NCI-H2171 (cell line): Measurements from ENCODE around the gene COL4A5.
"Not testable (repeated sequence)": the region's sequence is repeated elsewhere in the genome, so short reads cannot be mapped to it uniquely, and the experiment has no call there.

Experiments used
- DNase-seq: peaks from one replicate; lab custom pipeline; 2025; lab: John Stamatoyannopoulos, UW

The COL4A5 gene

DNA sequence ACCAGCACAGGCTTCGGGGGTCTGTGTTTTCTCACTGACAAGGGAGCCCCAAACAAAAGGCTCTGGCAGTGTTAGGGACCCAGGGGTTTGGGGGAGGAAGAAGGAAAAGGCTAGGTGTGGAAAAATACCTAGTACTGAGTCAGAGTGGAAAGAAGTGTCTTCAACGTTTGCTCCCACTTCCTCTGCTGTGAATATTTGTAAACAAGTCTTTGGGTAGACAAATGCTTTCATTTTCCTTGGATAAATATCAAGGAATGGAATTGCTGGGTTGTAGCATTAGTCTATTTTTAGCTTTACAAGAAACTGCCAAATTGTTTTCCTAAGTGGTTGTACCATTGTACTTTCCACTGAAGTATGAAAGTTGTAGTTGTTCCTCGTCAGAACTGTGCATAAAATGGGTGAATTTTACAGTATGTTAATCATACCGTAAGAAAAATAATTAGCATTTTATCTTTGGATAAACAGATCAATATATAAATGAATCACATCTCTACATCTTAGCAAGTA is 17.4 kb downstream of the COL4A5 start:
- DNase-seq, result no peak

DNA sequence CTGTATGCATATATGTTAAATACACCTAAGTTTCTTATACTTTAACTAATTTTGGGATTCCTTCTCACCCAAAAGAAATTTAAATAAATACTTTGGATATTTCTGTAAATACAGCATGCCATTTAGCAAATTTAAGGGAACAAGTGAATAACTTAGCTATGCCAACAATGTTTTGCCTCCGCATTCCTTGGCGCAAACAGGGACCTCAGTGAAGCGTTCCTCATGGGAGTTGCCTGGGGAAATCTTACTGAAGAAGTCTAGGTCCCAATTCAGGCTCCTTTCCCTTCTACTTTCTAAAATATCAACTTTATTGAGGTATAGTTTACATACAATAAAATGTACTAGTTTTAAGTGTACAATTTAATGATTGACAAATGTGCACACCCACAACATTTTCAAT is 25.0 kb downstream of the COL4A5 start:
- no peak for DNase-seq

DNA sequence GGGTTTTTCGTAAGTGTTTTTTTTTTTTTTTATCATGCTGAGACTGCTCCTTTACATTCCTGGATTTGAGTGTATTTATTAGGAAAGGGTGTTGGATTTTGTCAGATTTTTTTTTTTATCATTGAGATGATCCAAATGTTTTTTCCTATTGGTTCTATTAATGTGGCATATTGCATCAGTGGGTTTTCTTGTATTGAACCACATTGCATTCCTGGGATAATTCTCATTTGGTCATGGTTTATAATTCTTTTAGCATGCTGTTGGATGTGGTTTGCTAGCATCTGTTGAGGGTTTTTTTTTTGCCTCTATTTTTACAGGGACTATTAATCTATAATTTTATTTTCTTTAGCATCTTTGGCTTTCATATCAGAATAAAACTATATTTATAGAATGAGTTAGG is 28.8 kb downstream of the COL4A5 start:
- no peak for DNase-seq

DNA sequence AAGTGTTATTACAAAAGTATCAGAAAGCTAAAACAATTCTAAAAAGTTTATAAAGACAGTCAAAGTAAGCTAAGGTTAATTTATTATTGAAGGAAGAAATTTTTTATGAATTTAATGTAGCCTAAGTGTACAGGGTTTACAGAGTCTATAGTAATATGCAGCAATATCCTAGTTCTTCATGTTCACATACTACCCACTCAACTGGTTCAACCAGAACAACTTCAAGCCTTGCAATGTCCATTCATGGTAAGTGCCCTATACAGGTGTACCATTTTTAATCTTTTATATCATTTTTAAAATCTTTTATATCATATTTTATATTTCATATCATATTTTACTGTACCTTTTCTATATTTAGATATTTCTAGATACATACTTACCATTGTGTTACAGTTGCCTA is 34.3 kb downstream of the COL4A5 start:
- DNase-seq, result no peak

DNA sequence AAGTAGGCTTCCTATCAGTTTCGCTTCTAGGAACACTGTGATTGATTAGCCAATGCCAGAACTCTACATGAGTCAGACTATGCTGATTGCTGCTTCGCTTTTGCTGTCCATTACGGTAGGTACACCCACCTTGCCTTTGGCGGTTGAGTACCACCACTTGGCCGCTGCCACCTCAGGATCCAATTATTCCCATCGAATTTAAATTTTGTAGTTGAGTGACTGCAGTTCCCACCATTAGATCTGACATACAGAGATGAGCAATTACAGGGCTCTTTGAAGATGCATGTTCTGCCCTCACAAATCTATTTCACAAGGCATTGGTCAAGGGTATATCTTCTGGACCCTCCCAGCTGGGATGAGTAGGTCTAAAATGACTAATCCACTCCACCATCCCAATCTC is 41.9 kb downstream of the COL4A5 start:
- DNase-seq, result not testable (repeated sequence)

DNA sequence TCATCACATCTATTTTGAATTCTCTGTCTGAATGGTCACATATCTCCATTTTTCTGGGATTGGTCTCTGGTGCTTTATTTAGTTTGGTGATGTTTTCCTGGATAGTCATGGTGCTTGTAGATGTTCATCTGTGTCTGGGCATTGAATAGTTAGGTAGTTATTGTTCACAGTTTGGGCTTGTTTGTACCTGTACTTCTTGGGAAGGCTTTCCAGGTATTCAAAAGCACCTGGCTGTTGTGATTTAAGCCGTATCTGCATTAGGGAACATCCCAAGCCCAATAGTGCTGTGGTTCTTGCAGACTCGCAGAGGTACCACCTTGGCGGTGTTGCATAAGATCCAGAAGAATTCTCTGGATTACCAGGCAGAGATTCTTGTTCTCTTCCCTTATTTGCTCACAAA is 44.6 kb downstream of the COL4A5 start:
- no peak for DNase-seq

DNA sequence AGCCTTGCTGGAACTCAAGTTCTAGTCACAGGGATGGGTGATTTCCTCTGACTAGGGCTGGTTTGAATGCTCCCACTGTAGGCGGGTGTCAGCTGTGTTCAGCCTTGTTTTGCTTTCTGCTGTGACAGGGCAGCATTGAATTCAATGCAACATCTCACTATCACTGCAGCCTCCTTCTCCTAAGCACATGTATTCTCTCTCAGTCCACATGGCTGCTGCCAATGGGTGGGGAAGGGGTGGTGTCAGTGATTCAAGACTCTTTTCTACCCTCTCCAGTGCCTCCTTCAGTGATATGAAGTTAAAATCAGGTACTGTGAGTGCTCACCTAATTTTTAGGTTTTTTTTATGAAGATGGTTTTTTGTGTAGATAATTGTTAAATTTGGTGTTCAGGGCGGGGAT is 46.3 kb downstream of the COL4A5 start:
- no peak for DNase-seq

DNA sequence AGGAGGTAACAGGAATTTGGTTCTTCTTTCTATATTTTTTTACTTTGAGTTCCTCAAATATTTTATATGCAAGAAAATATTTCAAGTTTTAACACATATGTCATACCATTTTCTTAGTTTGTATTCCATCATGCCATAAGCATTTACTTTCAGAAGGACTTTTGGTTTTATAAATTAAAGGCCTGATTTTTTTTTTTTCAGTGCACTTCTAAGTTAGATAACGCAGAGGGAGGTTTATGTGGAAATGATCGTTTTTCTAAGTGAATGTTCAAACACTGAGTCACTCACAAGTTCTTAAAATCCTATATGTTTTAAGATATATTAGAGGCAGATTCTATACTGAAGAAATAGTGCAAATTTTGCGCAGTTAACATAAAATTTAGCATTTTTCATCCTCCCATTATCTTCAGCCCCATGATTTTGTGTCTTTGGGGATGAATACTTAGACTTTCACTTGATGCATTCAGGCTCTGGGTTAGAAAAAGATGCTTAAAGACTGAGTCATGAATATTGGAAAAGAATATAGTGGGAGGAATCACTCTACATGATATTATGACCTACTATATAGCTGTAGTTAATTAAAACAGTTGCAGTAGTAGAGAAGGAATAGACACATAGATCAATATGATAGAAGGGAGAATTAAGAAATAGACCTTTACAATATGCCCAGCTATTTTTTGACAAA is 54.9 kb downstream of the COL4A5 start:
- DNase-seq, result no peak

DNA sequence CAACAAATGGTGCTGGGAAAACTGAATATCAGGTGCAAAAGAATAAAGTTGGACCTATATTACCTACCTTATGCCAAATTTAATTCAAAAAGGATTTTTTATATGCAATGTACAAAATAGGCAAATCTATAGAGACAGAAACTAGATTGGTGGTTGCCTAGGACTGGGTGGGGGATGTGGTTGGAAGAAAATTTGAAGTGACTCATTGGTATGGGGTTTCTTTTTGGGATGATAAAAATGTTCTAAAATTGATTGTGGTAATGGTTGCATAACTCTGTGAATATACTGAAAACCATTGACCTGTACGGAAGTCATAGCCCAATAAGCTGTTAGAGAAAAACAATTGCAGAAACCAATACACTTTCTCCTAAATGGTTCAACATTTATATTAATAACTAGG is 72.1 kb downstream of the COL4A5 start:
- DNase-seq, result no peak

DNA sequence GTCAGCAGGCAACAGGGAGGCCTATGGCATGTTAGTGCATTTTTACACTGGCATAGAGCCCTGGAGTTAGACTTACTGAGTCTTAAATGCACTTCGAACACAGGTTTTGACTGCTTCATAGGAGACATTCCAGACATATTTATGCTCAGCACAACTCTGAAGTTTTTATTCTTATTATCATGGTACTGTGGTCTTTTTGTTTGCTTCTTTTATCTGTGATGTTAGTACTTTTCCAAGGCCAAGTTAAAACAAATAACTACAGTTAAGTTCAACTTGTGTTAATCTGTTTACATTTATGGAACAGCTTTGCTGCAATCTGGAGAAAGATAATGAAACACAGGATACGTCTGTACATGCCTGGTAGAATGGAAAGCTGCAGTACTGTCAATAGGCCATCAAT is 76.5 kb downstream of the COL4A5 start:
- no peak for DNase-seq

DNA sequence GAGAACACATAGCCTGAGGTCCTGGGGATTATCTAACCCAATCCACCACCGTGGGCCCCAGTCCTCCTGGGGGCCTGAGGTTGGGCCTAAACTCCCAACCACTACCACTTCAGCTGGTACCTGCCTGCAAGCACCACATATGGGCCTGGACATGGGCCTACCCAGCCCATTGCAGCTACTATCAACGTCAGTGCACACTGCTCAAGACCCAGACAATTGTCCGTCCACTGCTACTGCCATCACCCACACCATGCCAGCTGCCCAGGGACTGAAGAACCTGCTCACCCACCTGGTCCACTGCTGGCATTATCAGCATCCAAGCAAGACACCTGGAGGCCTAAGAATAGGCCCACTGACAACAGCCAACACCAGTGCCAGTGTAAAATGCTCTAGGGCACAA is 88.1 kb downstream of the COL4A5 start:
- DNase-seq, result no peak

DNA sequence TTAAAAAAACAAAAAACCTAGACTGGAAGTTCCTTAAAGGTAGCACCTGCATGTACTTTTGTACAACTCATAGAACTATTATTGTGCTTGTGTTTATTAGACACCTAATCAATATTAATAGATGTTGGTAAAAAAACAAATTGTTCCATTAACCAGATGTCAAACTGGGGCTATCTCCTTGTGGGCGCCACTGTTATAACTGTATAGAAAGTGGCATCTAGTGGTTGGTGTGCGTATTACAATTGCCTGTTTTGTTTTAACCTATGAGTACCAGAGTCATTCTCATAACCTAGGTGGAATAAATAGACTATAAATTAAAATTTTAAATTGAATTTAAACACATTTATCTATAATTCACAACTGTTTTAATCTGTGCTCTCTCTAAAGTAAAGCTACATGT is 97.4 kb downstream of the COL4A5 start:
- DNase-seq, result no peak

DNA sequence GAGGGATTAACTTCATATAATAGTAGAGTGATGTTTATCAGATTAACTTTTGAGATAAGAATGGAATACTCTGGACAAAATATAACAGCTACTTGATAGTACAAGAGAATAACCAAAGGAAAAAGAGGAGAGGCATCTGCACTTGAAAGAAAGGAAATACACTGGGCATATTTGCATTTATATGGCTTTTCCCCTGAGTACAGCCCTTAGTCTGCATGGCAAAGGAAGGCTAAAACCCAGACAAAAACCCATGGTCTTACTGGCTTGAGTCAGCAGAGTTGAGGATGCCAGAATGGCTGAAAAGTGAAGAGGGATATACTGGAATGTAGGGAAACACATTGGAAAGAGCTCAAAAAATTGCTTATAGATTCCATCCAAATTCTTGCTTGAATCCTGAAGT is 101.6 kb downstream of the COL4A5 start:
- DNase-seq, result no peak

DNA sequence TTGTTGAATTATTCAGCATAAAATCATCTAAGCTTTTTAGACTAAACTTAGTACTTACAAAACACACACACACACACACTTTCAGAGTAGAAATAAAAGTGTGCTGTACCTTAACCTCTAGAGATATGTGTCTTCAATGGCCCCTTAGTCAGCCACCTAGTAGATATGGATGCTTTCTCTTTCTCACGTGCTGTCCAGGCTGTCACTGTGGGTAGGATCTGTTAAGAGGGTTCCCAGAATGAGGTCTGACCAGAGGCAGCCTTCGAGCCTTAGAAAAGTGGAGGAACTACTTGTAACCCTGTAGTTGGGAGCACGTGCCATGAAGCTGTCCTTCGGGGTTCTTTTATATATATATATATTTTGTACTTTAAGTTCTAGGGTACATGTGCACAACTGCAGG is 117.9 kb downstream of the COL4A5 start:
- no peak for DNase-seq

DNA sequence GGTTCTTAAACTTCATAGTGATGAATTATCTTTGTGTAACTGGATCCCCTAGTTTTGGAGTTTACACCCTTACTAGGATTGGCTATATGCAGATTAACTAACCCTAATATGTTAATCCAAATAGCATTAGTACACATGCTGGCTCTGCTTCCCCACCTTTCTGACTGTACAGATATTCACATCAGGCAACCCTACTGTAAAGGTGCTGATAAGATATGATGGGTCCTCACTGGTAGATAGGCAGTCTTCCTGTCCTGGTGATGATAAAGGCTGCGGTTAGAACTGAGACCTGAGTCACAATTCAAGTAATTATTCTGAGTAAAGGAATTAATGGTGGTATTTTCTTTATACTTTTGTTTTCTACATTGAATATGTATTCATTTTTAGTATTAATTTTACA is 118.6 kb downstream of the COL4A5 start:
- DNase-seq, result no peak

DNA sequence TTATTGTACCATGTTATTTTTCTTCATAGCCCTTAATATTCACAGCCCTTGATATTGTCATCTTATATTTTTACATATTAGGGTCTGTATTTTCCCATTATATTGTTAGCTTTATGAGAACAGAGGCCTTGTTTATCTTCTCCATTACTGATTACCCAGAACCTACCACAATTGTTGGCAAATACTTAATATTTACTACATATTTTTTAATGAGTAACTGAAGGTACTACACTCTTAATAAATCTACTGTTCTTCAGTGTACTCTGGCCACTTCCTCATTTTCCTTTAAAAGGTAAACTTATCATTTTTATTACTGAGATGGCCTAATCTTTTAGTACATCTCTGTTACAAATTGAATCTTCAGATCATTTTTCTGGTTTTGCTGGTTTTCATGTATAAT is 133.5 kb downstream of the COL4A5 start:
- no peak for DNase-seq

DNA sequence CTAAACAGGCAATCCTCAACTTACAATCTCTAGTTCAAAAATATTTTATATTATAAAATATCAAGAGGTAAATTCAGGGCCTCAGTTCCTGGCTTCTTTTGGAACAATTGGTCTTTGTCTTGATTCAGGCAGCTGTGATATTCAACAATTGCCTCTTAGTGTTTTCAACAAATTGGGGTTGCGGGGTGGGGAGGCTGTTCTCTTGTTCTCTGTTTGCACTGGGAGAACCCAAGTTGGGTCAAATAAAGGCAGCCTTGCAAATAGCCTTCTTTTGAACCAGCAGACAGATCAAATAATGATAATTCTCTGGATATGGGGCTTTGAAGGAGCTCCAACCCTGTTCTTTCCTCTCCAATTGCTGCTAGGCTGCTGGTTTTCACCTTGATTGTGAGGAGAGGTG is 142.5 kb downstream of the COL4A5 start:
- DNase-seq, result no peak

DNA sequence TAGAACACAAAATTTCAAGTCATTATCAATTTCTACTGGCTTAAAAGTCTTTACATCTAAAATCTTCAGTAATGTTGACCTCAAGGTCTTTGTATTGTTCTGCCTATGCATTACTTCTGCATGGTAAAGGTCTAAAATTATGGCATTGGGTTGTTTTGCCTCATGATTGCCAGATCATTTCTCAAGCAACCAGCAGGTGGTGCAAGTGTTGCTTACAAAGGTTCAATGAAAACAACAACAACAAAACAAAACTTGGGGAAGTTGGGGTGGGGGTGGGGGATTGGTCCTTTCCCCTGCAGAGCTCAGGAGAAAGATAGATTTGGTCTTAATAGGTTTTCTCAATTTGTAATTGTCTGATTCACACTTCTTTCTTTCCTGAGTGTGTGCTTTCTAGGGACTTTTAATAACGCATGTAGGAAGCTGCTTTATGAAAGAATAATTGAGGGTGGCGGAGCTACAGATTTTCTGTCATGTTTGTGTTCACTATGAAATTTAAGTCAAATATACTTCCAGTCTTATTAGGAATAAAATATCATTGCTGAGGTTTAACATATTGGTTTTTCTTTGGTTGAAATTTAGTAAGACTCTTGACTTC is 145.1 kb downstream of the COL4A5 start:
- no peak for DNase-seq

DNA sequence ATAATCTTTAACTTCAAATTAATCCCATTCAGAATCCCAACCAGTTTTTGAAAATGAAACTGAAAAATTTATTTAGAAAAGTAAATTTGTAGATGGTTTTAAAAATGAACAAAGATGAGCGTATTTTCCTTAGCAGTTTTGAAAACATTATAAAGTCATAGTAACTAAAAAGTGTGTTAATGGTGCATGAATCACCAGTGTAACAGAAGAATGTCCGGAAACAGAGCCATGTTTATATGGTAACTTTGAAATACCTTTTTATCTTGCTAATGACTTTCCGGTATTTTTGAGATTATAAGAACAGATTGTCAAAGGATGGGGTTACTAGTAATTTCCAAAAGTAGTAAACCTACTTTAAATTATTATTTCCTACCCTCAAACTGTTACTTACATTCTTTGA is 150.9 kb downstream of the COL4A5 start:
- DNase-seq, result no peak

DNA sequence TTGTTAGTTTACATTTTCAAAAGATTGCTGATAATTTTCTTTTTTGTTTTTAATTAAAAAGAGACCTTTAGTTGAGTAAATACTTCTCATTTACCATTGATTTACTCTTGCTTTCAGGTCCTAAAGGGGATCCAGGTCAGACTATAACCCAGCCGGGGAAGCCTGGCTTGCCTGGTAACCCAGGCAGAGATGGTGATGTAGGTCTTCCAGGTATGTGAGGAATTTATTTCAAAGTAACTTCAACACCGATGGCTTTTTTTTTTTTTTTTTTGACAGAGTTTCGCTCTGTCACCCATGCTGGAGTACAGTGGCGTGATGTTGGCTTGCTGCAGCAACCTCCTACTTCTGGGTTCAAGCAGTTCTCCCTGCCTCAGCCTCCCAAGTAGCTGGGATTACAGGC is 161.6 kb downstream of the COL4A5 start:
- DNase-seq, result no peak

DNA sequence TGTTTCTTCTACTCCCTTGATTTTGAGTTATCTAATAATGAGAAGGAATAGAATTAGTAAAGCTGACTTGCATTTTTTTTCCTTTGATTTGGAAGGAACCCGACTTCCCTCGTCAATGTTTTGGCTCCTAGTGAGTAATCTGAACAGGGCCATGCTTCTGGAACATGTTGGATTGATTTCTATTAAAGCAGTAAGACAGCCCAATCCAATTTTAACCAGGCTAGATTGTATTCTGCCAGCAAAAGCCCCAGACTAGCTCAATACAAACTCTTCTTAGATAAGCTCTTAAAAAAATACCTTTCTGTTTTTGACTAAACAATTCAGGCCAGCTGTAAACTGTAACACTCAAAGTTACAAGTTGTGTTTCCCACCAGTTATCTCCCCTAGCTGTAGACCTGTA is 170.5 kb downstream of the COL4A5 start:
- DNase-seq, result no peak

DNA sequence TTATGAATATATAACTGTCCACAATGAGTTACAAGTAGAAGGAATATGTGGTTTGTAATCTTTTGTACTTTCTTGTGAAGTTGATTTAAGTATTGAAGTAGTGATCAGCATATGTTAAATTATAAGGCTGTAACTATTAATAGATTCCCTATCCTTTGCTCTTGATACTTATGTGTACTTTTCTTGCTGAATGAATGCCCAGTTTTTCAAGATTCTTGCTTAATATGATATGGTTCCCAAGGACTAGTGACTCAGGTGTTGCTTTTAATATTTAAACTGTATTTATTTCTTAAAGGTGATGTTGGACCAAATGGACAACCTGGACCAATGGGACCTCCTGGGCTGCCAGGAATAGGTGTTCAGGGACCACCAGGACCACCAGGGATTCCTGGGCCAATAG is 175.0 kb downstream of the COL4A5 start:
- no peak for DNase-seq

DNA sequence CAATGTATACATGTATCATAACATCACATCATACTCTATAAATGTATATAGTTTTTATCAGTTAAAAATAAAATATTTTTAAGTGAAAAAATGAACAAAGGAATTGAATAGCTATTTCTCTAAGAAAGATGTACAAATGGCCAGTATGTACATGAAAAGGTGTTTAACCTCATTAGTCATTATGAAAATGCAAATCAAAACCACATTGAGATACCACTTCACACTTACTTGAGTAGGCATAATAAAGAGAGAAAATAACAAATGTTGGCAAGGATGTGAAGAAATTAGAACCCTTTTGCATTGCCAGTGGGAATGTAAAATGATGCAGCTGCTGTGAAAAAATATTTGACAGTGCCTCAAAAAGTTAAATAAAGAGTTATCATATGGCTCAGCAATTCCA is 201.2 kb downstream of the COL4A5 start:
- no peak for DNase-seq

DNA sequence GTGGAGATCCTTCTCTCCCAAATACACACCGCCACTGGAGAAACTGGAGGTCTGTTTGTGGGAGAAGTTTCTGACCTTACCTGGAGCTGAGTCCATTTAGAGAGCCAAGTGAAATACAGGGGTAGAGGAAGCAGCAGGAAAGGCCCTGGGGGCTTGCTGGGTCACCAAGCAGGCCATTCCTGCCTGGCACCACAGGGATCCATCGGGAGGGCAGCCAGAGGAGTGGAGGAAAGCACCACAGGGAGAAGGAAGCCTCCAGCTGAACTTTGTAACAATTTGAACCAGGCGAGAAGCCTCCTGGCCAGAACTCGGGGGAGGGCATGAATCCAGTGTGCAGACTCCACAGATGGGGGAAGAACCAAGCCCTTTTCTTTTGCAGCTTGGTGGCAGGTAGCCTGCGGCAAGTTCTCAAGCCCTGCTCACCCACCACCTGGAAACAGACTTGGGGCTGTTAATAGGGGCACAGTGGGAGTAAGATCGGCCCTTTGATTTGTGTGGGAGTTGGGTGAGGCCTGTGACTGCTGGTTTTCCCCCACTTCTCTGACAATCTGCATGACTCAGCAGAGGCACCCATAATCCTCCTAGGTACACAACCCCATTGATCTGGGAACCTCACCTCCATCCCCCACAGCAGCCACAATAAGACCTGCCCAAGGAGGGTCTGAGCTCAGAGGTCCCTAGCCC is 202.1 kb downstream of the COL4A5 start:
- no peak for DNase-seq
